Measurements from ENCODE around the gene FHIT. TPM values are rescaled to one million over a fixed set of nuclear protein-coding genes. Genes with fewer than 3 reads are reported as not detected.

The FHIT gene
- total RNA-seq, 1 donor from 2014 or later, result 20.2 TPM

DNA sequence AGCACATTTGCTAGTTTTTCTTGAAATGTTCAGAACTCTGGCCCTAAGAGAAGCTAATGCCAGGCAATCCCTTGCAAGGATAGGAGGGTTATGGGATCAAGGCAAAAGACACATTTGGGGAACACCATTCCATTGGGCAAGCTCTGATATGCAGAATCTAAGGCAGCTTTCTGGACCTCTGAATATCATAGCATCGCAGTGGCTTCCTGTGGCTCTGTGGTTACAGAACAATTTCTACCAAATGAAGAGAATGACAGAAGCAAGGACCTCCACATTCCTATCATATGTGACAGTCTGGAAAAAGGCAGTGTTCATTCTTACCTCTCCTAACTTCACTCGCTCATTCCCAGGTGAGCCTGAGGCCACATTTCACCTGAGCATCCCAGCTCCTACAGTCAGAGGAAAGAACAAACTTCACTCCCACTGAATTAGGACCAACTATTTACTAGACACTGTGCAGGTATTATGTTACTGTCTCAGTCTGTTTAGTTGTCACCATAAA is 1365.3 kb downstream of the FHIT start:
- no peaks in the 10 kb centered on the region for H3K36me3 Mint-ChIP-seq (ENCODE audit: low read depth, unreplicated experiment)
- H3K9me3 Mint-ChIP-seq (ENCODE audit: unreplicated experiment), result no peaks in the 10 kb centered on the region
- no peak overlapping the region for H3K4me3 Mint-ChIP-seq (ENCODE audit: unreplicated experiment)
- no peak for DNase-seq (ENCODE audit: low spot score)
- no peaks in the 10 kb centered on the region for H3K27me3 Mint-ChIP-seq (ENCODE audit: unreplicated experiment)
- H3K27ac Mint-ChIP-seq (ENCODE audit: unreplicated experiment), result no peak overlapping the region
- H3K4me1 Mint-ChIP-seq (ENCODE audit: unreplicated experiment), result peaks cover 4% of the 10 kb centered on the region
- no peak for TF ChIP-seq CTCF (IDR thresholded peaks at IDR 0.05; ENCODE audit: unreplicated experiment)

DNA sequence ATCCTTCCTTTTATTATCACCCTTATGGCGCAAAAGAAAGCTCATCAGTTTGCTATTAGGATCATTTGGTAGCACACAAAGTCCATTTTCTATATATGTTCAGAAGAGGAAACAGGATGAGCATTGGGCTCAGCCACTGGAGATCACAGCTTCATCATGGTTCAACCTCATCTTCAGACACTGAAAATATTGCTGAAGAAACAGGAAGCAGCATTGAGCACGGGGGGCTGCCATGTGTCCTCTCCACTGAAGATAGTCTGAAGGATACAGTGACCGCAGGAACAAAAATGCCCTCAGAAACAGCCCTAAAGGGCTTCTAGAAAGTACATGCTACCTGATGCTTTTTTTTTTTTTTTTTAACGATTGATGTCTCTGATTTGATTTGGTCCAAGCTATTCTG is 1366.2 kb downstream of the FHIT start:
- Mint-ChIP-seq H3K4me1 (ENCODE audit: unreplicated experiment) (peaks cover under 1% of the 10 kb centered on the region), H3K9me3 (ENCODE audit: unreplicated experiment) (no peaks in the 10 kb centered on the region), H3K36me3 (ENCODE audit: low read depth, unreplicated experiment) (no peaks in the 10 kb centered on the region), H3K4me3 (ENCODE audit: unreplicated experiment) (no peak overlapping the region), H3K27ac (ENCODE audit: unreplicated experiment) (no peak overlapping the region), H3K27me3 (ENCODE audit: unreplicated experiment) (no peaks in the 10 kb centered on the region)
- DNase-seq (ENCODE audit: low spot score), result no peak
- no peak for TF ChIP-seq CTCF (IDR thresholded peaks at IDR 0.05; ENCODE audit: unreplicated experiment)

DNA sequence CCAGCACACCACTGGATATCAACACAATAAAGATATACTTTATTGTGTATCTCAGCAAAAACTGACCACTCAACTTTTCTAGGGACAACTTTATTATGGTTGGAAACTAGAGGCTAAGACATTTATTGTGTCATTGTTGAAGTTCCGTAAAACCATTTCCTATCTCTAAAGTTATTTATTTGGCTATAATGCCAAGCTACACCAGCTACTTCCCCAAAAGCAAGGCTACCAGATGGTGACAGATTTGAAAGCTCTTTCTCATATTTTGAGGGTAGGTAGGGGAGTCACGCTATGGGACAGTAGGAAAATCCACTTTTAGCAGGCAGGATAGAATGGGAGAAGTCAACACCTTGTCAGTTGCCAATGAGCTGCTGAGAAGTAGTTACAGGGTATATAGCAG is 1366.8 kb downstream of the FHIT start:
- Mint-ChIP-seq H3K4me1 (ENCODE audit: unreplicated experiment) (no peaks in the 10 kb centered on the region), H3K36me3 (ENCODE audit: low read depth, unreplicated experiment) (no peaks in the 10 kb centered on the region), H3K9me3 (ENCODE audit: unreplicated experiment) (no peaks in the 10 kb centered on the region), H3K27me3 (ENCODE audit: unreplicated experiment) (no peaks in the 10 kb centered on the region), H3K27ac (ENCODE audit: unreplicated experiment) (no peak overlapping the region), H3K4me3 (ENCODE audit: unreplicated experiment) (no peak overlapping the region)
- no peak for DNase-seq (ENCODE audit: low spot score)
- no peak for TF ChIP-seq CTCF (IDR thresholded peaks at IDR 0.05; ENCODE audit: unreplicated experiment)

DNA sequence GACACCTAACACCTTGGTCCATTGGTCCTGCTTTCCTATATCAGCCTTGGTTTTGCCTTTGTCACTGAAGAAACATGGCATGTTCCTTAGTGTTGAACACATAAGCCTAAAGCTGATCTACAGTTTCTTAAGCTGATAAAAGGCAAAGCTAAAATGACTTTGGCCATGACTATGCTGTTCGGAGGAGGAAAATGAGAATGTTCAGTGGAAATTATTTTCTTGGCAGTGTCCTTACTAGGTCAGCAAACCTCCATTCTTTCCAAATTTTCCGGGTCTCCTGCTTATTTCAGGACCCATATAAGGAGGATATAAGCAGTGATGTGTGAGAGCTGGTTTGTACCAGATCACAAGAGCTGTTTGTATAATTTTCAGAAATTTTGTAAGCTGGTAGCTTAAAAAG is 1368.5 kb downstream of the FHIT start:
- no peak overlapping the region for H3K27ac Mint-ChIP-seq (ENCODE audit: unreplicated experiment)
- DNase-seq (ENCODE audit: low spot score), result no peak
- H3K4me3 Mint-ChIP-seq (ENCODE audit: unreplicated experiment), result no peak overlapping the region
- no peaks in the 10 kb centered on the region for H3K36me3 Mint-ChIP-seq (ENCODE audit: low read depth, unreplicated experiment)
- H3K9me3 Mint-ChIP-seq (ENCODE audit: unreplicated experiment), result no peaks in the 10 kb centered on the region
- H3K27me3 Mint-ChIP-seq (ENCODE audit: unreplicated experiment), result no peaks in the 10 kb centered on the region
- no peaks in the 10 kb centered on the region for H3K4me1 Mint-ChIP-seq (ENCODE audit: unreplicated experiment)
- TF ChIP-seq CTCF (IDR thresholded peaks at IDR 0.05; ENCODE audit: unreplicated experiment), result no peak

DNA sequence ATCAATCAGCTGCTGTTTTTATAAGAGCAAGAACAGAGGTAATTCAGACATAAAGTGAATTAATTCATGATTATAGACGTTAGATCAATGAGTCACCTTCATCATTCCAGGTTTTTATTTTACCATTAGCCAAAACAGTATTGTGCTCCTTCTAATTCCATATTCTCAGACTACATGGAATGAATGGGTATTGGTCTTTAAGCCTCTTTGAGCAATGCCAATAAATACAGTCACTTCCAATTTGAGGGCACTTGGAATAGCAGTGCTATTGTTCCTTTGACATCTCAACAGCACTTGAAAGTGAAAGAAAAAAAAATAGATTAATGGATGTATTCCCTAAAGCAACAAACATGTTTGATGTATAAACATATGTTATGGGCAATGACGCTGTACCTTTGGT is 1370.5 kb downstream of the FHIT start:
- H3K9me3 Mint-ChIP-seq (ENCODE audit: unreplicated experiment), result no peaks in the 10 kb centered on the region
- DNase-seq (ENCODE audit: low spot score), result no peak

More for the DNA sequence above, 1370.5 kb downstream of the FHIT start:
- H3K4me1 Mint-ChIP-seq (ENCODE audit: unreplicated experiment), result no peaks in the 10 kb centered on the region
- no peaks in the 10 kb centered on the region for H3K27me3 Mint-ChIP-seq (ENCODE audit: unreplicated experiment)
- H3K4me3 Mint-ChIP-seq (ENCODE audit: unreplicated experiment), result no peak overlapping the region
- H3K27ac Mint-ChIP-seq (ENCODE audit: unreplicated experiment), result no peak overlapping the region
- H3K36me3 Mint-ChIP-seq (ENCODE audit: low read depth, unreplicated experiment), result no peaks in the 10 kb centered on the region
- TF ChIP-seq CTCF (IDR thresholded peaks at IDR 0.05; ENCODE audit: unreplicated experiment), result no peak
